MM.1S (cell line): ENCODE data around the gene HOXC10.

Experiments used
- DNase-seq: peaks from one replicate; pipeline ENCODE4 v3.0.0-alpha.2; 2015
- H2AFZ ChIP-seq: fragments of 300-600 bp; sonication (generic); 2 replicates; pipeline ENCODE4 v1.6.0; 2016; ENCODE audit warnings: antibody characterized with exemption, low read length
- H3F3A ChIP-seq: fragments of 300-600 bp; sonication (generic); 2 replicates; pipeline ENCODE4 v1.6.1; 2016; ENCODE audit warnings: mild to moderate bottlenecking, antibody characterized with exemption, low read length, moderate library complexity, mixed read lengths; ENCODE audit not compliant: insufficient read depth
- H3K27ac ChIP-seq: fragments of 300-600 bp; sonication (generic); 2 replicates; pipeline ENCODE4 v1.5.1; 2016; ENCODE audit warnings: mild to moderate bottlenecking, low read length
- H3K27me3 ChIP-seq: fragments of 300-600 bp; sonication (generic); replicated peaks from 2 replicates; pipeline ENCODE4 v1.6.0; 2016; ENCODE audit warnings: low read length; ENCODE audit not compliant: insufficient read depth
- H3K36me3 ChIP-seq: fragments of 300-600 bp; sonication (generic); replicated peaks from 2 replicates; pipeline ENCODE4 v1.6.1; 2016; ENCODE audit warnings: mild to moderate bottlenecking, low read length, mixed read lengths; ENCODE audit not compliant: insufficient read depth
- H3K4me1 ChIP-seq: fragments of 300-600 bp; sonication (generic); 2 replicates; pipeline ENCODE4 v1.6.1; 2016; ENCODE audit warnings: low read length, mixed read lengths
- H3K4me2 ChIP-seq: fragments of 300-600 bp; sonication (generic); 2 replicates; pipeline ENCODE4 v1.6.0; 2016; ENCODE audit warnings: low read depth, low read length
- H3K4me3 ChIP-seq: fragments of 300-600 bp; sonication (generic); 2 replicates; pipeline ENCODE4 v1.5.1; 2016; ENCODE audit warnings: low read length, mixed read lengths
- H3K79me2 ChIP-seq: fragments of 300-600 bp; sonication (generic); 2 replicates; pipeline ENCODE4 v1.6.1; 2016; ENCODE audit warnings: mixed run types, low read length, mixed read lengths
- H3K9ac ChIP-seq: fragments of 300-600 bp; sonication (generic); 2 replicates; pipeline ENCODE4 v1.6.1; 2016; ENCODE audit warnings: low read length, mixed read lengths
- H3K9me2 ChIP-seq: fragments of 300-600 bp; sonication (generic); replicated peaks from 2 replicates; pipeline ENCODE4 v1.6.1; 2016; ENCODE audit warnings: mild to moderate bottlenecking, low read length, mixed read lengths; ENCODE audit not compliant: insufficient read depth
- H3K9me3 ChIP-seq: fragments of 300-600 bp; sonication (generic); replicated peaks from 2 replicates; pipeline ENCODE4 v1.6.1; 2016; ENCODE audit warnings: mild to moderate bottlenecking, low read length, mixed read lengths; ENCODE audit not compliant: insufficient read depth
- H4K20me1 ChIP-seq: fragments of 300-600 bp; sonication (generic); 2 replicates; pipeline ENCODE4 v1.6.1; 2016; ENCODE audit warnings: mild to moderate bottlenecking, low read length, moderate library complexity, mixed read lengths; ENCODE audit not compliant: insufficient read depth
- CTCF ChIP-seq: fragments of 300-600 bp; sonication (generic); IDR thresholded peaks from 2 replicates; pipeline ENCODE4 v1.5.1; 2016; ENCODE audit warnings: antibody characterized with exemption, low read length, mixed read lengths
- EZH2 ChIP-seq: fragments of 300-600 bp; sonication (generic); optimal IDR thresholded peaks from 2 replicates; pipeline ENCODE3; 2017; ENCODE audit warnings: low read depth, mild to moderate bottlenecking, antibody characterized with exemption, low read length, mixed read lengths
- EZH2phosphoT487 ChIP-seq: fragments of 300-600 bp; sonication (generic); IDR thresholded peaks from 2 replicates; pipeline ENCODE4 v1.6.1; 2018; ENCODE audit warnings: antibody characterized with exemption, low read length

The HOXC10 gene

GRCh38 chr12:54020591-54021405 is 35.9 kb downstream of the HOXC10 start:
- no peaks in the 10 kb centered on the region for H3F3A ChIP-seq
- H3K27ac ChIP-seq: no peak overlapping the region
- no peaks in the 10 kb centered on the region for H4K20me1 ChIP-seq
- peaks cover 83% of the 10 kb centered on the region for H3K27me3 ChIP-seq
- no peaks in the 10 kb centered on the region for H3K9me3 ChIP-seq
- no peak overlapping the region for H3K4me2 ChIP-seq
- no peaks in the 10 kb centered on the region for H3K4me1 ChIP-seq
- no peaks in the 10 kb centered on the region for H3K36me3 ChIP-seq
- no peak overlapping the region for H2AFZ ChIP-seq
- H3K9me2 ChIP-seq: no peaks in the 10 kb centered on the region
- TF ChIP-seq EZH2phosphoT487 (no peak), EZH2 (no peak), CTCF (no peak)
- H3K79me2 ChIP-seq: no peaks in the 10 kb centered on the region
- DNase-seq: no peak
- H3K9ac ChIP-seq: no peak overlapping the region
- no peak overlapping the region for H3K4me3 ChIP-seq

GRCh38 chr12:54021432-54022013 is 36.6 kb downstream of the HOXC10 start:
- no peaks in the 10 kb centered on the region for H3K4me1 ChIP-seq
- H3K79me2 ChIP-seq: no peaks in the 10 kb centered on the region
- no peak overlapping the region for H2AFZ ChIP-seq
- no peaks in the 10 kb centered on the region for H3K9me3 ChIP-seq
- H3K27me3 ChIP-seq: peaks cover 84% of the 10 kb centered on the region
- no peaks in the 10 kb centered on the region for H3K9me2 ChIP-seq
- H3K36me3 ChIP-seq: no peaks in the 10 kb centered on the region
- H3K4me2 ChIP-seq: peak overlapping the region; percentile 52; the same call in 1 of the 2 replicates
- TF ChIP-seq EZH2: peak; percentile 43
- no peak for TF ChIP-seq EZH2phosphoT487
- TF ChIP-seq CTCF: peak; percentile 35
- H3F3A ChIP-seq: no peaks in the 10 kb centered on the region
- no peaks in the 10 kb centered on the region for H4K20me1 ChIP-seq
- DNase-seq: no peak
- H3K9ac ChIP-seq: no peak overlapping the region
- H3K27ac ChIP-seq: no peak overlapping the region
- no peak overlapping the region for H3K4me3 ChIP-seq

- H3K79me2 ChIP-seq: no peaks in the 10 kb centered on the region
- H3K27me3 ChIP-seq: peaks cover 89% of the 10 kb centered on the region
- no peak overlapping the region for H3K4me2 ChIP-seq
- TF ChIP-seq CTCF (no peak), EZH2 (no peak), EZH2phosphoT487 (no peak)
- H3K9me2 ChIP-seq: no peaks in the 10 kb centered on the region
- H2AFZ ChIP-seq: no peak overlapping the region
- no peaks in the 10 kb centered on the region for H3K4me1 ChIP-seq
- H3K9me3 ChIP-seq: no peaks in the 10 kb centered on the region
- no peak overlapping the region for H3K9ac ChIP-seq
- DNase-seq: no peak
- no peak overlapping the region for H3K27ac ChIP-seq
- H4K20me1 ChIP-seq: no peaks in the 10 kb centered on the region
- H3F3A ChIP-seq: no peaks in the 10 kb centered on the region
- H3K36me3 ChIP-seq: no peaks in the 10 kb centered on the region
- no peak overlapping the region for H3K4me3 ChIP-seq
Observed at GRCh38 chr12:54022960-54023884, 38.3 kb downstream of the HOXC10 start.
